T1000 (cell line): ENCODE measurements around the gene LONP2.
"Not testable (repeated sequence)": the region's sequence is repeated elsewhere in the genome, so short reads cannot be mapped to it uniquely, and the experiment has no call there.

Source experiments
- DNase-seq: peaks from one replicate; lab custom pipeline; 2025; ENCODE audit warnings: mixed read lengths; lab: John Stamatoyannopoulos, UW

LONP2 gene

DNA sequence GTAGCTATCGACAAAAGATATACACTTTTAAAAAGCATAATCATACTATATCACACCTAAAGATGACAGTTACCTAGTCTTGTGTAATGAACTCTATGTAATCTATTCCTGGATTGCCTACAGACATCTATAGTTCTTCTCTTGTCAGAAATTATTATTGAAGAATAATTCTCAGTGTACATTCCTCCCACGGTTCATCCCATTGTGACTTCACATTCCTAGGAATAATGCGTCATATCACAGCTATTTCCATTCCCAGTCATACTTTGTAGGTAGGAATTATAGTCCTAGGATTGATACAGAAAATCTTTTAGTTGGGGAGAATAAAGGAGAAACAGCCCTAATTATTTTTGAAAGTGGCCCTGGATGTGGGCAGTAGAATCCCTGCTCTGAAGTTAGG lies 47.2 kb downstream of the LONP2 start:
- DNase-seq, result no peak

DNA sequence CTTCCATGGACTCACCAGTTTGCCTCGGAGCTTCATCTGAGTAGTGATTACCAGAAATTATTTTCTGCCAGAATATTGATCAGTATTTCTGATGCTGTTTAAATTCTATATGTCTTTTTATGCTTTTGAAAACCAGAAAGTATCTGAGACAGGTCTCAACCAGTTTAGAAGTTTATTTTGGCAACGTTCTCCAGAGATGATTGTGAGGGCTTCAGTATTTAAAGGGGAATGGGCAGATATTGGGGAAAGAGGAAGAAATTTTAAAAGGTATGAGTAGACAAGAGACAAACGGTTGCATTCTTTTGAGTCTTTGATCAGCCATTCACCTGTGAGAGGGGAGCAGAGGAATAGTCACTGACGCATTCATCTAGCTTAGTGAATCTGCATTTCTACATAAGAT lies 47.7 kb downstream of the LONP2 start:
- DNase-seq, result no peak

DNA sequence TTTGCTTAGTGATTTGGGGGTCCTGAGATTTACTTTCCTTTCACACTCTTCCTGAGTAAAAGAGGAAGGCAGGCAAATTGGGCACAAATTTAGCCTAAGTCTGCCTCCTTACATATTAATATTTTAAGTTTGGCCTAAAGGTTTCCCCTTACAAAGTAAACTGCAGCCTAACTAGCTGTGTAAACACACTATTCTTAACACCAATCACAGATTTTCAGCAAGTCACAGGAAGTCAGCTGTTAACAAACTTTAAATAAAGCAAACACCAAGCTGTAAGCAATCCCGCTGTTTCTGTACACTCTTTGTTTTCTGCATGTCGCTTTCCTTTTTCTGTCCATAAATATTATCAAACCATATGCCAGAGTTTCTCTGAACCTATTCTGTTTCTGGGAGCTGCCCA lies 48.4 kb downstream of the LONP2 start:
- no peak for DNase-seq

DNA sequence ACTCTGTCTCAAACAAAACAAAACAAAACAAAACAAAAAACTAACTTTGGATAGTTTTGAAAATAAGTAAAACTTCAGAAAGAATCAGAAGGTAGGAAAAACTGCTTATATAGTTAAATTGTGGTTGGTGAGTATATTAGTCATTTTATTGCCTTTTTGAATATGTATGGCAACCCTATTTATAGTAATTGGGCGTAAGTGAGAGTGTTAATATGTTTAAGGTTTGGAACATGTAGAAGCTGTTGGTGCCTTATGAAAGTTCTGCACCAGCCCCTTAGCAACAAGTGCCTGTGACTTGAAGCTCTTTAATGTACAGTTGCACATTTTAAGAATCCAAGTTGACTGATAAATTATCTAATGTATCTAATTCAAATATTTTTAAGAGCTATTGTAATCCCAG lies 50.6 kb downstream of the LONP2 start:
- no peak for DNase-seq

DNA sequence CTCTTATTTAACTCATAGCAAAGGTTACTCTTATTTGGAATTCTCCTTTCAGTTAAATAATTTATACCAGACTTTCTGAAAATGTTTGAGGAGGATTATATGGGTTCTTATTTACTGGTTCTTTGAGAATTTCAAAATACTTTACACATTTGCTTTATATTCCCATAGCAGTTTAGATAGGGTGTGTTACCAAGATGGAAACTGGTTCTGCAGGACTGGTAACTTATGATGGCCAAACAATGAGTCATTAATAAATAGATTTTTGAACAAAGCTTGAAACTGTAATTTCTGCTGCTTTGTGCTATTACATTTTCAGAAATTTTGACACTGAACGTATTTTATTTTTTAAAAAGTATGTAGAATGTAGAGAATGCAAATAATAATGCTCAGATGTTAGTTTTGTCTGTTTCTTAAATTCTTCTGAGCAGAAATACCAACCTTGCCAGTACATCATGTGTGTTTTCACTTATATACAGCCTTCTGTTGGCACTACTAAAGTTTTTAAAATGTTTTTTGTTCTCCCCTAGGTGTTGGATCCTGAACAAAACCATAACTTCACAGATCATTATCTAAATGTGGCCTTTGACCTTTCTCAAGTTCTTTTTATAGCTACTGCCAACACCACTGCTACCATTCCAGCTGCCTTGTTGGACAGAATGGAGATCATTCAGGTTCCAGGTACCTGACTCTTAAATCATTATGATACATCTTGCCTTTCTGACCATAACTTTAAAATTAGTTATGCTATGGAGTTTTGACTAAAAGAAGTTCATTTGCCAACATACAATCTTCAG lies 51.6 kb downstream of the LONP2 start:
- no peak for DNase-seq

DNA sequence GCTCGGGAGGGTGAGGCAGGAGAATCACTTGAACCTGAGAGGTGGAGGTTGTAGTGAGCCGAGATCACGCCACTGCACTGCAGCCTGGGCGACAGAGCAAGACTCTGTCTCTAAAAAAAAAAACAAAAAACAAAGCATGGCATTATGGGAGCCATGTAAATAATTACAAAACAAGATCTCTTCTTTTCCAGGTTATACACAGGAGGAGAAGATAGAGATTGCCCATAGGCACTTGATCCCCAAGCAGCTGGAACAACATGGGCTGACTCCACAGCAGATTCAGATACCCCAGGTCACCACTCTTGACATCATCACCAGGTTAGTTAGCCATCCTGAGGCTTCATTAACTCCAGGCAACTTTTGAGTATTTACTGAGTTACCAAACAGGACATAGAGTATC lies 55.4 kb downstream of the LONP2 start:
- DNase-seq, result no peak

DNA sequence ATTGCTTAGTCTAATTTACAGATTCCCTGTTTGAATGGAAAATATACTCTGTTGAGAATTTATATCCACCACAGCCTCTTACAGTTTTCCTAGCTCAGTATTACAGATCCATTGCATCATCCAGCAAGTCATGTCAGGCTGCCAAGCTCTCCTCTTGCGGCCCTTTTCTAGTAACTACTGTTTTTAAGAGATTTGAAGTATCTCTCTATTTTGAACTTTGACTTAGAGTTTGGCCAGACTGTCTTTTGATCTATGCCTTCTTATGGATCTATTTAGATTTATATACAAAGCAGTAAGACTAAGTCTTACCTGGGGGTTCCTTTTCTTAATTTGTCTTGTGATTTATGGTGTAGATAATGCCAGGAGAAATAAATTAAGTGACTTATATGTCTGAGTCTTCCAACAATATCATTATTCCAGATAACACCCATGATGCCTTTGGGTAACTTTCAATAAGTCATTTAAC lies 56.3 kb downstream of the LONP2 start:
- no peak for DNase-seq

DNA sequence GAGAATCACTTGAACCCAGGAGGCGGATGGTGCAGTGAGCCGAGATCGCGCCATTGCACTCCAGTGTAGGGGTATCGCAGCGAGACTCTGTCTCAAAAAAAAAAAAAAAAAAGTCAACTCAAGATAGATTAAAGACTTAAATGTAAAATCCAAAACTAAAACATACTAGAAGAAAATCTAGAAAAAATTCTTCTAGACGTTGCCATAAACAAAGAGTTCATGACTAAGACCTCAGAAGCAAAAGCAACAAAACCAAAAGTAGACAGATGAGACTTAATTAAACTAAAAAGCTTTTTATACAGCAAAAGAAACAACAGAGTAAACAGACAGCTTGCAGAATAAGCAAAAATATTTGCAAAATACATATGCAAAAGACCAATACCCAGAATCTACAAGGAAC lies 64.4 kb downstream of the LONP2 start:
- no peak for DNase-seq

DNA sequence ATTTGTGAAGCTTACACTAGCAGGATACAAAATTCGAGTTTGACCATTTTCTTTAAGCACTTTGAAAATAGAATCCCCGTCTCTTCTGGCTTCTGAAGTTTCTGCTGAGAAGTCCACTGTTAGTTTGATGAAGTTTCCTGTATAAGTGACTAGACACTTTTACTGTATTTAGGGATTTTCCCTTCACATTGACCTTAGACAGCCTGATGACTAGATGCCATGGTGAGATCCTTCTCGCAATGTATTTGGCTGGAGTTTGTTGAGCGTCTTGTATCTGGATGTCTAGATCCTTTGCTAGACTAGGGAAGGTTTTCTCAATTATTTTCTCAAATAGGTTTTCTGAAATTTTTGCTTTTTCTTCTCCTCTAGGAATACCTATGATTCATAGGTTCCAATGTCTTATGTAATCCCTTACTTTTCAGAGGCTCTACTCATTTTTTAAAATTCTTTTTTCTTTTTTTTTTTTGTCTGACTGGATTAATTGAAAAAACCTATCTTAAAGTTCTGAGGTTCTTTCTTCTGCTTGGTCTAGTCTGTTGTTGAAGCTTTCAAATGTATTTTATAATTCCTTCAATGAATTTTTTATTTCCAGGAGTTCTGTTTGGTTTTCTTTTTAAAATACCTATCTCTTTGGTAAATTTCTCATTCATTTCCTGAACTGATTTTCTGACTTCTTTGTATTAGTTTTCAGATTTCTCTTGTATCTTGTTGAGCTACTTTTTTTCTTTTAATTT lies 67.0 kb downstream of the LONP2 start:
- no peak for DNase-seq

DNA sequence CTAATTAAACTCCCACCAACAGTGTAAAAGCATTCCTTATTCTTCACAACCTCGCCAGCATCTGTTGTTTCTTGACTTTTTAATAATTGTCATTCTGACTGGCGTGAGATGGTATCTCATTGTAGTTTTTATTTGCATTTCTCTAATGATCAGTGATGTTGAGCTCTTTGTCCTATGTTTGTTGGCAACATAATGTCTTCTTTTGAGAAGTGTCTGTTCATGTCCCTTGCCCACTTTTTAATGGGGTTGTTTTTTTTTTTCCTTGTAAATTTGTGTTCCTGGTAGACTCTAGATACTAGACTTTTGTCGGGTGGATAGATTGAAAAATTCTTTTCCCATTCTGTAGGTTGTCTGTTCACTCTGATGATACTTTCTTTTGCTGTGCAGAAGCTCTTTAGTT lies 69.8 kb downstream of the LONP2 start:
- not testable (repeated sequence) for DNase-seq

DNA sequence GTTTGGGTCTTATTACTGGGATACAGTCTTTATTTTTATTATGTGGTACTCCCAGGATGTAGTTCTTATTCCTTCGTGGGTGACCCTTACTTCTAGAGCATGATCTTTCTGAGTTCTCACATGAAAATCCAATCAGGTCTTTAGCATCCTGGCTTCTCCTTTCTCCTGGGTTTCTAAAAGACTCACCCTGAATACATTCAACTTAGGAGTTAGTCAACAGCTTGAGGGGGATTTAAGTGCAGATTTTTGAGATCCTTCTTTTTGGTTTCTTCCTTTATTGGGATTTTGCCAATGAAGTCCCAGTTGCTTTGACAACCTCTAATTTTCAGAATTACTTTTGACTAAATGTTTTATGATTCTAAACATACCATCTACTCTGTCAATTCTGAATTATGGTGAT lies 72.9 kb downstream of the LONP2 start:
- DNase-seq, result no peak

DNA sequence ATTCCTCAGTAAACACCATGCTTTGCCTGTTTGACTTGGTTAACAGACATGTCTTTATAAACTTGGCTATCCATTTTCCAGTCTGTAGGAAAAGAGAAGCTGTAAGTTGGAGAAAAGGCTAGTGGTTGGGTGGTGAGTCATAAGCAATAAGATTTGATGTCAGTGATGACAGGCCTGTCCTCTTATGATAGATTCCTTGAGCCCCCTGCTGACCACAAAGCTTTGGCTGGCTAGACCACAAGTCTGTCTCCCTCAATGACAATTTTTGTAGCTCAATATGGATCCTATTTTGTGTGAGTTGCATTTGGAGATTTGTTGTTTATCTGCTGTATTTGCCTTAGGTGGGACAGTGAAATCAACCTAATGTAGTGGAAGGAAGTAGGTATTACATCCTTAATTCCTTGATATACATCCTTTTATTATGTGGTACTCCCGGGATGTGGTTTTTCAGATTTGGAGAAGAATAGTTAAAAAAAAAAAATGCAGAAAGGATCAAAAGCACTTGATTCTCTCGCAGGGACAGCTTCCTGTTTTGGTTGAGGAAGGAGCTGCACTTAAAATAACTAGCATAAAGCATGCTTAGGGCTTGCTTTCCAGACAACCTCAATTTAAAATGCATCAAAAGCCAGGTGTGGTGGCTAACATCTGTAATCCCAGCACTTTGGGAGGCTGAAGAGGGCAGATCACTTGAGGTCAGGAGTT lies 73.7 kb downstream of the LONP2 start:
- no peak for DNase-seq

DNA sequence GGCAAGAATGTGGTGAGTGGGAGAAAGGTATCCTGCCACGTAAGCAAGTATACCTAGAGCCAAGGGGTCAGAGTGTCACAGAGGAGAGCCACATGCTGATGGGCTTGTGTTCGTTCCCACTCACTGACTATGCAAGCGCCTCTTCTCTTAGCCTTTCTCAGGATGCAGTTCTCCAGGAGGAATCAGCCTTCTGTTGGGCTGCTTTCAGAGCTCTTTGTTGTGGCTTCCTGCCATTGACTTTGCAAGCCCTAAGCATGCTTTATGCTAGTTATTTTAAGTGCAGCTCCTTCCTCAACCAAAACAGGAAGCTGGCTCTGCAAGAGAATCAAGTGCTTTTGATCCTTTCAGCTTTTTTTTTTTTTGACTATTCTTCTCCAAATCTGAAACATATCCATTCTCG lies 74.5 kb downstream of the LONP2 start:
- no peak for DNase-seq

DNA sequence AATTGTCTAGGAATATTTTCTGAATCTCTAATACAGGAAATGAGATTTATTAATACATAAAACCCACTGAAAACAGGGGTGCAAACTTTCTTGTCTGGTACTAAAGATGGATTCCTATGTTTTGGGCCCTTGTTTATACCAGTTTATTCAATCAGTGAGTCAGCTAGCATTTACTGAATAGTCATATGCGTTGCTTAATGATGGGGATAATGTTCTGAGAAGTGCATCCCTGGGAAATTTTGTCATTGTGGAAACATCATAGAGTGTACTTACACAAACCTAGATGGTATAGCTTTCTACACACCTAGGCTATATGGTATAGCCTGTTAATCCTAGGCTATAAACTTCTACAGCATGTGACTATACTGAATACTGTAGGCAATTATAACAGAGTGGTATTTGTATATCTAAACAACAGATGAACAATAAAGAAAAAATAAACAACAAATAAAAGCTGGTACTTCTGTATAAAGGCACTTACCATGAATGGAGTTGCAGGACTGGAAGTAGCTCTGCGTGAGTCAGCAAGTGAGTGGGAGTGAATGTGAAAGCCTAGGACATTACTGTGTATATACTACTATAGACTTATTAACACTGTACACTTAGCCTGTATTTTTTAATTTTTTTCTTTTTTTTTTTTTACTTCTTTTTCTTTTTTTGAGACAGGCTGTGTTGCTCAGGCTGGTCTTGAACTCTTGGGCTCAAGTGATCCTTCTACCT lies 77.4 kb downstream of the LONP2 start:
- DNase-seq, result no peak

DNA sequence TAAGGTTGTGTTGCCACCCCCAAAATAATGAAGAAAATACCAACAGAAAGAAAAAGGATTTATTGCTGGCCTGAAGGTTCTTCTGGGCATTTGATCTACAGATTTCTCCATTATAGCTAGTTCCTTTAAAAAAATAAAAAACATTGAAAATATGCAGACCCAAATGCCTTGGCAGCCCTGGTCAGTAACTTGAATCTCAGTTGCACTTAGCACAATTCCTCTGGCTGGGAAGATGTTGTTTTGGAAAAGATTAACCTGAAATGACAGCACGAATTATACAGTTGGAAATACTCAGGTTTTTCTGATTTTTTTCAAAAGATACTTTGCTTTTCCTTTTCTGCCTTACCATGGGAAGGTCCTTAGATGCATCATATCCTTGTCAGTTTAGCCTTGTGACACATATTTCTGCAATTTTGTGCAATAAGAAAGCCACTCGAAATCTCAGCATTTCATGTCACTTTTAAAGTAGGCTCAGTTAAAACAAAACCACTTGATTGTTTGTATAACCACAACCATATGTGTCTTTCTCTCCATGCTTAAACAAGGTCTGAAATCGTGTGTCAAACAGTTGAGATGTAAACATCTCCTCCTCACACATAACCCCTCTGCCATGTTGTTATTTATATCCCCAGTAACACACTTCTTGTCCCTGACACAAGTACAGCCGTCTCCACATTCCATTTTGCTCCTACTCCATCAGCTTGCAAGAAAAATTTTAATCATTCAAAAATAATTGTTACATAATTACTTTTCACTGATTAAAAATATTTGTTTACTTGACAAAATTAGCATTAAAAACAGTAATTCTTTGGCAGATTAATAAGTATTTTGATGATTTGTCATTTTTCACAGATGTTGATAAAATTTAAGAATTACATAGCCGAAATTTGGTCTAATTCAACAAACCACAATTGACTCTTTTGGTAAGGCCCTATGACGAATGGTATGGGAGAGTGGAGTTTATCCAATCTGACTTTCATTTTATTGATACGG lies 80.0 kb downstream of the LONP2 start:
- DNase-seq, result no peak

DNA sequence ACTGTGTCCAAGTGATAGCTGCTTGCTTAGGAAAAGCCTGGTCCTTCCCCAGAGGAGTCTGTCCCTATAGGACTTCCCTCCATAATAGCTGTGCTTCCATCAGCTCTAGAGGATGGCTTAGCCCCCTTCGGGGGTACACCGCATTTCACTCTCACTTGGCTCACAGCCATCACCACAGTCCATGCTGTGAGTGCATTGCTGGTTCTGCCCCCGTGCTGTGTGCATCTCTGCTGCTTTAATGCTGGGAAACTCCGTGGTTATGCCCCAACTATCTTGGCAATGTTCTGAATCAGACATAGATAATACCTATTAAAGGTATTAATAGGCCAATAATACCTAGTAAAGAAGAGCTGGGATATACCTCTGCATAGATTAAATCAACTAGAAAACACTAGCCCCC lies 82.8 kb downstream of the LONP2 start:
- no peak for DNase-seq

DNA sequence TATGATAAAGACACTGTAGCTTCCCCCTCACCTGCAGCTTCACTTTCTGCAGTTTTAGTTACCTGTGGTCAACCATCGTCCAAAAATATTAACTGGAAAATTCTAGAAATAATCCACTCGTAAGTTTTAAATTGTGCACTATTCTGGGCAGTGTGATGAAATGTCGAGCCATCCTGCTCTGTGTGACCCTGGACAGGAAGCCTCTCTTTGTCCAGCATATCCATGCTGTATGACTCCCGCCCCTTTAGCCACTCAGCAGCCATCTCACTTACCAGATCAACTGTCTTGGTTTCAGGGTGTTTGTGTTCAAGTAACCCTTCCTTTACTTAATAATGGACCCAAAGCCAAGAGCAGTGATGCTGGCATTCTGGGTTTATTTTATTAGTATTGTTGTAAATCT lies 85.0 kb downstream of the LONP2 start:
- DNase-seq, result no peak

DNA sequence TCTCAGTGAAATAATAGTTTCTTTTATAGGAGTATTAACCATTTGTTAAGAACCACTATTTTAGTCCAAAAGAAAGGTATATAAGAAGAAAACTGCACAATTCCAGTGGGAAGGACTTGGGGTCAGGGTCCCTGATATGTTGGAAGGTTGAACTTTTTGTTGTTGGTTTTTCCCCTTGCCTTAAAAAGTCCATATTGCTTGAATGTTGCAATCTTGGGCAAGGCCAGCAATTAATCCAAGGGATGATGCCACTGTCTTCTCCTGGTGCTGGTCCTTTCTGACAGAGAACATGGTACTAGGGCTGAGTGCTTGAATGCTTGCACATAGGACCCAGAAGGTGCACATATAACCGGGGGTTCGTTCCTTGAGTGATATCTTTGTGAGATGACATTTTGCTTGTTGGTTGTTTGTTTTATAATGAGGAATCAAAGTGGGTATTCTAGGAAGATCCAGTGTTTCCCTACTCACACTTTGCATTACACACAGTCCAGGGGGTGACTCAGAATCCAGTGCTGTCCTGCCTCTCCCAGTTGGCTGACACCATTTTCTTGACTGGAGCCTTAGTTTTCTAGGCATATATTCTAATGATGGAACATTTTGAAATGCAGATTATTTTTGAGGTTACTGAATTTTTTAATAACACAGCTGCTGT lies 86.2 kb downstream of the LONP2 start:
- DNase-seq, result no peak

DNA sequence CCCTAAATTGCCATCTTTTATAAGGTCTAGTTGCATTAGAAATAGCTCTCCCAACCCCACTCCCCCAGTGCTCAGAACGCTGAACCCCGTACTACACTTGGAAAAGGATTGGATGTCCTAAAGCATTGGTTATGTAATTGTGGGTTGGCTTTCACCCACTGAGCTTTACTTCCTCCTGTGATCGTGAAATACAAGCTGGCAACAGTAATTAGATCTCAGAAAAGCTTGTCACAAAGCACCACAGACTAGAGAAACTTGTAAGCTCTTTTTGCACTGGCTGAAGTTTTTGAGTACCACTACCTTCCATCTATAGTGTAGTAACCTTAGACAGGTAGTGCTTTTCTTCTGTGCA lies 86.7 kb downstream of the LONP2 start:
- DNase-seq, result no peak

DNA sequence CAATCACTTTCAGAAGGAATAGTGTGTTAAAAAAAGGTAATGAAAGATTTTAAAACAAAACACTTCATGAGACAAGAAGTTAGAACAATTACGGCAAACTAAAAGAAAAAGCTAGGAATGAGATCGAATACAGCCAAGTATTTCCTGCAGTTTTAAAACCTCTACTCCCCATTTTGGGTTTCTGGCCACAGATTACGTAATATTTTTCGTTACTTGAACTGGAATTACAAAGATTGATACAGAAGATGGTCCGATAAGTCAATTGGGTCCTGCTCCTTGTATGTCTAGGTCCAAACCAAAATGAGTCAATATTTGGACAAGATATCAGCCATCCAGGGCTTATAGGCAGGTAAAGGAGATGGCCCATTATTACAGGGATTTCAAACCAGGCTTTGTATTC lies 88.9 kb downstream of the LONP2 start:
- no peak for DNase-seq

DNA sequence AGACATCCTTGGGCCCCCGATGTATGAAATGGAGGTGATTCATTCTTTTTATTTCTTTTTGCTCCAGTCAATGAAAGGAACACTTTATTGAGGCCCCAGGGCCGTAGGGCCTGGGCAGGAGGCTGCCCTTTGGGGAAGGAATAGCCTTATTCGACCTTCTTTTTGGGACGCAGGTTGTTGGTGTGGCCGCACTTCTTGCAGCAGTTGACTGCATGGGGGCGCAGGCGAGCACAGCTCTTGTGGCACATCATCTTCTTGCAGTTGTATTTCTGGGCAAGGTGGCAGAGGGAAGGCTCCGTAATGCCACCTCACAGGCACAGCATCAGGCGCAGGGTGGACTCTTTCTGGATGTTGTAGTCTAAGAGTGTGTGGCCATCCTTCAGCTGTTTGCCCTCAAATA lies 90.2 kb downstream of the LONP2 start:
- no peak for DNase-seq
